HG03045 (cell line): ENCODE data around the gene RUFY4.

Source experiments
- ATAC-seq: cut with Tn5 transposase; IDR thresholded peaks from one replicate; pipeline ENCODE4 v1.9.1; 2021; ENCODE audit warnings: mild to moderate bottlenecking, moderate library complexity; ENCODE audit not compliant: unreplicated experiment

Gene RUFY4

GRCh38 chr2:218068721-218069334, at the start of gene RUFY4:
Gene RUFY4 (plus strand): TSS chr2:218069253. CDS start chr2:218070606, 1,353 bp downstream.
- ATAC-seq = peak; percentile 81

GRCh38 chr2:218019411-218020060, 49.5 kb upstream of the RUFY4 start:
- no peak for ATAC-seq

- ATAC-seq = no peak
Measured at GRCh38 chr2:218020281-218020680, 48.8 kb upstream of the RUFY4 start.

- no peak for ATAC-seq
Measured at GRCh38 chr2:218020966-218021535, 48.0 kb upstream of the RUFY4 start.

- no peak for ATAC-seq
Measured at GRCh38 chr2:218021536-218022071, 47.4 kb upstream of the RUFY4 start.

GRCh38 chr2:218022131-218022850, 46.8 kb upstream of the RUFY4 start:
- no peak for ATAC-seq

GRCh38 chr2:218022851-218023530, 46.1 kb upstream of the RUFY4 start:
- no peak for ATAC-seq

GRCh38 chr2:218023636-218024035, 45.4 kb upstream of the RUFY4 start:
- ATAC-seq = no peak

- no peak for ATAC-seq
Measured at GRCh38 chr2:218024336-218024735, 44.7 kb upstream of the RUFY4 start.

GRCh38 chr2:218024871-218025270, 44.2 kb upstream of the RUFY4 start:
- ATAC-seq = no peak

- ATAC-seq = no peak
Measured at GRCh38 chr2:218026244-218026643, 42.8 kb upstream of the RUFY4 start.

- no peak for ATAC-seq
Measured at GRCh38 chr2:218026676-218027425, 42.2 kb upstream of the RUFY4 start.

GRCh38 chr2:218027426-218028188, 41.4 kb upstream of the RUFY4 start:
- no peak for ATAC-seq

GRCh38 chr2:218028189-218028495, 40.9 kb upstream of the RUFY4 start:
- ATAC-seq = no peak

GRCh38 chr2:218028562-218029348, 40.3 kb upstream of the RUFY4 start:
- no peak for ATAC-seq

GRCh38 chr2:218029366-218030360, 39.4 kb upstream of the RUFY4 start:
- ATAC-seq = no peak

GRCh38 chr2:218030409-218031195, 38.5 kb upstream of the RUFY4 start:
- no peak for ATAC-seq
